ENCODE data around the gene CCDC97.
A peak's percentile ranks its signal among the peaks of the same experiment; 100 is the strongest.
"Not testable (repeated sequence)": the region's sequence is repeated elsewhere in the genome, so short reads cannot be mapped to it uniquely, and the experiment has no call there.

Gene CCDC97

GRCh38 chr19:41332468-41332867 is 22.5 kb downstream of the CCDC97 start:
- DNase-seq (ENCODE audit: low read depth in 1 of 2, low spot score in 1 of 2) = no peak

- DNase-seq (ENCODE audit: low read depth in 1 of 2, low spot score in 1 of 2) = no peak
These were observed 24.8 kb downstream of the CCDC97 start for GRCh38 chr19:41334793-41335192.

GRCh38 chr19:41335467-41335866 is 25.5 kb downstream of the CCDC97 start:
- no peak for DNase-seq (ENCODE audit: low read depth in 1 of 2, low spot score in 1 of 2)

- no peak for DNase-seq (ENCODE audit: low read depth in 1 of 2, low spot score in 1 of 2)
These were observed 30.0 kb downstream of the CCDC97 start for GRCh38 chr19:41339936-41340335.

GRCh38 chr19:41341669-41342490 is 31.9 kb downstream of the CCDC97 start:
- no peak for DNase-seq (ENCODE audit: low read depth in 1 of 2, low spot score in 1 of 2)

- DNase-seq (ENCODE audit: low read depth in 1 of 2, low spot score in 1 of 2) = no peak
These were observed 34.2 kb downstream of the CCDC97 start for GRCh38 chr19:41344162-41344561.

GRCh38 chr19:41346916-41347315 is 36.9 kb downstream of the CCDC97 start:
- DNase-seq (ENCODE audit: low read depth in 1 of 2, low spot score in 1 of 2) = not testable (repeated sequence)

- DNase-seq (ENCODE audit: low read depth in 1 of 2, low spot score in 1 of 2) = no peak
These were observed 40.9 kb downstream of the CCDC97 start for GRCh38 chr19:41350735-41351338.

GRCh38 chr19:41351339-41352245 is 41.6 kb downstream of the CCDC97 start:
- DNase-seq (ENCODE audit: low read depth in 1 of 2, low spot score in 1 of 2) = peak; percentile 64 to 81

GRCh38 chr19:41352279-41352608 is 42.3 kb downstream of the CCDC97 start:
- DNase-seq (ENCODE audit: low read depth in 1 of 2, low spot score in 1 of 2) = no peak

- DNase-seq (ENCODE audit: low read depth in 1 of 2, low spot score in 1 of 2) = peak; percentile 60 to 68
These were observed 42.9 kb downstream of the CCDC97 start for GRCh38 chr19:41352609-41353465.

GRCh38 chr19:41353466-41354342 is 43.7 kb downstream of the CCDC97 start, which contains the start of gene TGFB1:
Gene TGFB1, minus strand, starts transcription at chr19:41353922. Its CDS starts 878 bp downstream, at chr19:41353044.
- peak; percentile 80 to 83 for DNase-seq (ENCODE audit: low read depth in 1 of 2, low spot score in 1 of 2)

- no peak for DNase-seq (ENCODE audit: low read depth in 1 of 2, low spot score in 1 of 2)
These were observed 44.5 kb downstream of the CCDC97 start for GRCh38 chr19:41354343-41354953.

- DNase-seq (ENCODE audit: low read depth in 1 of 2, low spot score in 1 of 2) = no peak
These were observed 45.1 kb downstream of the CCDC97 start for GRCh38 chr19:41355035-41355434.

GRCh38 chr19:41355802-41356201 is 45.8 kb downstream of the CCDC97 start:
- no peak for DNase-seq (ENCODE audit: low read depth in 1 of 2, low spot score in 1 of 2)

- no peak for DNase-seq (ENCODE audit: low read depth in 1 of 2, low spot score in 1 of 2)
These were observed 47.2 kb downstream of the CCDC97 start for GRCh38 chr19:41356984-41357739.

GRCh38 chr19:41357746-41358145 is 47.8 kb downstream of the CCDC97 start:
- no peak for DNase-seq (ENCODE audit: low read depth in 1 of 2, low spot score in 1 of 2)

GRCh38 chr19:41359741-41360140 is 49.8 kb downstream of the CCDC97 start:
- DNase-seq (ENCODE audit: low read depth in 1 of 2, low spot score in 1 of 2) = no peak
